Measurements from ENCODE around the gene SUPT3H. TPM values are rescaled to one million over a fixed set of nuclear protein-coding genes. Genes with fewer than 3 reads are reported as not detected.

SUPT3H gene
- total RNA-seq, 1 donor from 2014 or later: 4.9 TPM

DNA sequence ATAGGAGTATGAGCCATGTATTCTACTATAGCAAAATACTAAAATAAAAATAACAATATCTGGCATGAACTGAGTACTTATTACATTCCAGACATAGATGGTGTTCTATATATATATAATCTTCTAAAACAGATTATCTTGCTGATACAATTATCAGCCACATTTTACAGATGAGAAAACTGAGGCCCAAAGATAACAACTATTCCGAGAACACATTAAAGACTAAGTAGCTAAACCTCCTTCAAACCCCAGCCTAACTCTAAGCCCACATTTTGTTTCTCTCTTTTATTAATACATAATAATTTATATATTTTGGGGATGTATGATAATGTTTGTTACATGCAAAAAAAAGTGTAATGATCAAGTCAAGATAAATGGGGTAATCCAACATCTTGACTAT is 148.3 kb downstream of the SUPT3H start:
- H3K9me3 ChIP-seq: no peaks in the 10 kb centered on the region
- H3K36me3 ChIP-seq: no peaks in the 10 kb centered on the region
- intact Hi-C loops (cut with DNase I): no loop called here
- H3K4me1 ChIP-seq: no peaks in the 10 kb centered on the region
- TF ChIP-seq, protein P1, sequence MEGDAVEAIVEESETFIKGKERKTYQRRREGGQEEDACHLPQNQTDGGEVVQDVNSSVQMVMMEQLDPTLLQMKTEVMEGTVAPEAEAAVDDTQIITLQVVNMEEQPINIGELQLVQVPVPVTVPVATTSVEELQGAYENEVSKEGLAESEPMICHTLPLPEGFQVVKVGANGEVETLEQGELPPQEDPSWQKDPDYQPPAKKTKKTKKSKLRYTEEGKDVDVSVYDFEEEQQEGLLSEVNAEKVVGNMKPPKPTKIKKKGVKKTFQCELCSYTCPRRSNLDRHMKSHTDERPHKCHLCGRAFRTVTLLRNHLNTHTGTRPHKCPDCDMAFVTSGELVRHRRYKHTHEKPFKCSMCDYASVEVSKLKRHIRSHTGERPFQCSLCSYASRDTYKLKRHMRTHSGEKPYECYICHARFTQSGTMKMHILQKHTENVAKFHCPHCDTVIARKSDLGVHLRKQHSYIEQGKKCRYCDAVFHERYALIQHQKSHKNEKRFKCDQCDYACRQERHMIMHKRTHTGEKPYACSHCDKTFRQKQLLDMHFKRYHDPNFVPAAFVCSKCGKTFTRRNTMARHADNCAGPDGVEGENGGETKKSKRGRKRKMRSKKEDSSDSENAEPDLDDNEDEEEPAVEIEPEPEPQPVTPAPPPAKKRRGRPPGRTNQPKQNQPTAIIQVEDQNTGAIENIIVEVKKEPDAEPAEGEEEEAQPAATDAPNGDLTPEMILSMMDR (IDR thresholded peaks at IDR 0.05): no peak
- ATAC-seq (no peak), DNase-seq (no peak)
- H3K27me3 ChIP-seq: no peaks in the 10 kb centered on the region
- no peak overlapping the region for H3K4me3 ChIP-seq
- H3K27ac ChIP-seq: no peak overlapping the region

DNA sequence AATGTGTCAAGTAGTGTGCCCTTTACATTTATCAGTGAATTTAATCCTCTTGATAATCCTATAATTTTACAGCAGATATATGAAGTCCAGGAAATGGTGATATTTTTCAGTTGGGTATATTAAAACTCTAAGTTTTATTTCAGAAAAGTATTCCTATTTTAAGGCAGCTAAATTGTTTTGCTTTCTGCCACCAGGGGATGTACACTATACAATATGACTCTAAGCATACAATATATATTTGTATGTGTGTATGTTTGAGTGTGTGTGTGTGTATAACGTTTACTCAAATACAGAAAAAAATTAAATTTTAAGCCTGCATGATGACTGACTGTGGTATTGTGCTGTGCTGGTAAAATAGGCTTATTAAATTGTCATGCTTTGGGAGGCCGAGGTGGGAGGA is 151.7 kb downstream of the SUPT3H start:
- Histone ChIP-seq H3K27me3 (no peaks in the 10 kb centered on the region), H3K4me1 (no peaks in the 10 kb centered on the region), H3K4me3 (no peak overlapping the region), H3K27ac (no peak overlapping the region), H3K36me3 (no peaks in the 10 kb centered on the region), H3K9me3 (no peaks in the 10 kb centered on the region)
- TF ChIP-seq, protein P1 (IDR thresholded peaks at IDR 0.05): no peak
- no peak for ATAC-seq
- intact Hi-C loops (cut with DNase I): no loop called here
- DNase-seq: no peak

DNA sequence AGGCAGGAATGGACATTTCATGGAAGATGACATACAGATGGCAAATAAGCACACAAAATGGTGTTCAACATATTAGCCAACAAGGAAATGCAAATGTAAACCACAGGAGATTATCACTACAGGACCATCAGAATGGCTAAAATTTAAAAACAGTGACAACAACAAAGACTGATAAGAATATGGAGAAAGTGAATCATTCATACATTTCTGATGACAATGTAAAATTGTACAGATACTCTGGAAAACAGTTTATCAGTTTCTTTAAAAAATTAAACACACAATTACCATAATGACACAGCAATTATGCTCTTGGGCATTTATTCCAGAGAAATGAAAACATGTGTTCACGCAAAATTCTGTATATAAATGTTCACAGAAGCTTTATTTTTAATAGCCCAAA is 155.4 kb downstream of the SUPT3H start:
- Histone ChIP-seq H3K27me3 (no peaks in the 10 kb centered on the region), H3K4me3 (no peak overlapping the region), H3K36me3 (no peaks in the 10 kb centered on the region), H3K9me3 (no peaks in the 10 kb centered on the region), H3K27ac (no peak overlapping the region), H3K4me1 (no peaks in the 10 kb centered on the region)
- DNase-seq (no peak), ATAC-seq (no peak)
- TF ChIP-seq, protein P1 (IDR thresholded peaks at IDR 0.05): no peak
- intact Hi-C loops (cut with DNase I): no loop called here

DNA sequence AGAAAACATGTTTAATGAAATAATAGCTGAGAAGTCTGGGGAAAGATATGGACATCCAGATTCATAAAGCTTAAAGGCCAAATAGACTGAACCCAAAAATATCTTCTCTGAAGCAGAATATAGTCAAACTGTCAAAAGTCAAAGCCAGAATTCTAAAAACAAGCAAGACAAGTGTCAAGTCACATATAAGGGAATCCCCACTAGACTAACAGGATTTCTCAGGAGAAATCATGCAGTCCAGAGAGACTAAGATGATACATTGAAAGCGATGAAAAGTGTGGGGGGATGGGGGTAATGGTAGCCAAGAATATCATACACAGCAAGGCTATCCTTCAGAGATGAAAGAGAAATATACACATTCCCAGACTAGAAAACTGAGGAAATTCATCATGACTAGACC is 162.0 kb downstream of the SUPT3H start:
- Histone ChIP-seq H3K4me3 (no peak overlapping the region), H3K4me1 (no peaks in the 10 kb centered on the region), H3K9me3 (peaks cover 4% of the 10 kb centered on the region), H3K27me3 (no peaks in the 10 kb centered on the region), H3K27ac (no peak overlapping the region), H3K36me3 (no peaks in the 10 kb centered on the region)
- no peak for ATAC-seq
- intact Hi-C loops (cut with DNase I): no loop called here
- DNase-seq: no peak
- TF ChIP-seq, protein P1 (IDR thresholded peaks at IDR 0.05): no peak

DNA sequence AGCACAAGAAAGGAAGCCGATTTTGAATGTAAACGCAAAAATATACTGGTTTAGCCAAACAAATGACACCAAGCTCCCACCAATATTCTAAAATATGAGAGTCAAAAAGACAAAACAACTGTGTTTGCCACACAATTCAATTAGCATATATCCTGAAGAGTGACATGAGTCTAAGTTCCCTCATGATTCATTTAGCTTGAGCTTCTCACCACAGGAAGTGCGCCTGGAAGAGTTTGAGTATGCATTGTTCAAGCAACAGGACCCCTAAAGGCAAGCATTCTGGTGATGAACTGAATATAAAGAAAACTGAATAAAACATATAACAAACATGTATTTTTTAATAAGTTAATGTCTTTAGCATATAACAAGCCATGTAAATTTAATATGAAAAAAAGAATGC is 164.8 kb downstream of the SUPT3H start:
- TF ChIP-seq, protein P1 (IDR thresholded peaks at IDR 0.05): no peak
- H3K9me3 ChIP-seq: peaks cover 4% of the 10 kb centered on the region
- no peaks in the 10 kb centered on the region for H3K27me3 ChIP-seq
- no peaks in the 10 kb centered on the region for H3K4me1 ChIP-seq
- intact Hi-C loops (cut with DNase I): no loop called here
- no peak for ATAC-seq
- H3K36me3 ChIP-seq: no peaks in the 10 kb centered on the region
- DNase-seq: no peak
- no peak overlapping the region for H3K27ac ChIP-seq
- no peak overlapping the region for H3K4me3 ChIP-seq

DNA sequence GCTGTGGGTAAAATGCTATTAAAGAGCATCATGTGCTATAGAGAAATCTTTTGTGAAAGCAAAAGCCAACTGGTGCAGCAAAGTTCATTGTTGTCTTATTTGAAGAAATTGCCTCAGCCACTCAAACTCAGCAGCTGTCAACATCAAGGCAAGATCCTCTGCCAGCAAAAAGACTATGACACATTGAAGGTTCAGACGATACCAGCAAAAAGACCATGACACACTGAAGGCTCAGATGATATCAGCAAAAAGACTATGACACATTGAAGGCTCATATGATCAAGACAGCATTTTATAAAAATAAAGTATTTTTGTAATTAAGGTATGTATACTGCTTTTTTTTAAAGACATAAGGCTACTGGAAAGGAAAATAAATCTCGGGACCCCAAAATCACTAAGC is 168.0 kb downstream of the SUPT3H start:
- no peaks in the 10 kb centered on the region for H3K27me3 ChIP-seq
- no peak for ATAC-seq
- TF ChIP-seq, protein P1 (IDR thresholded peaks at IDR 0.05): no peak
- intact Hi-C loops (cut with DNase I): no loop called here
- no peak overlapping the region for H3K4me3 ChIP-seq
- H3K9me3 ChIP-seq: no peaks in the 10 kb centered on the region
- DNase-seq: no peak
- H3K36me3 ChIP-seq: no peaks in the 10 kb centered on the region
- no peaks in the 10 kb centered on the region for H3K4me1 ChIP-seq
- no peak overlapping the region for H3K27ac ChIP-seq
